CD4-positive, alpha-beta T cell treated with Interleukin-2 at 100 ng/mL for 4 hours (primary cell): ENCODE results near the gene CDC20B.
A peak's percentile ranks its signal among the peaks of the same experiment; 100 is the strongest.
"Not testable (repeated sequence)": the region's sequence is repeated elsewhere in the genome, so short reads cannot be mapped to it uniquely, and the experiment has no call there.

Experiments
- DNase-seq: peaks from one replicate; pipeline ENCODE4 v3.0.0-alpha.2; 2020; ENCODE audit warnings: low spot score

CDC20B gene

GRCh38 chr5:55160493-55161209 is 12.3 kb downstream of the CDC20B start:
- DNase-seq: no peak

GRCh38 chr5:55159763-55160492 is 13.0 kb downstream of the CDC20B start, which contains the start of gene GPX8:
Gene GPX8 (plus strand): TSS chr5:55160171. CDS start chr5:55160193, 22 bp downstream.
- DNase-seq: peak; percentile 62

GRCh38 chr5:55154873-55155272 is 18.1 kb downstream of the CDC20B start:
- no peak for DNase-seq

DNA sequence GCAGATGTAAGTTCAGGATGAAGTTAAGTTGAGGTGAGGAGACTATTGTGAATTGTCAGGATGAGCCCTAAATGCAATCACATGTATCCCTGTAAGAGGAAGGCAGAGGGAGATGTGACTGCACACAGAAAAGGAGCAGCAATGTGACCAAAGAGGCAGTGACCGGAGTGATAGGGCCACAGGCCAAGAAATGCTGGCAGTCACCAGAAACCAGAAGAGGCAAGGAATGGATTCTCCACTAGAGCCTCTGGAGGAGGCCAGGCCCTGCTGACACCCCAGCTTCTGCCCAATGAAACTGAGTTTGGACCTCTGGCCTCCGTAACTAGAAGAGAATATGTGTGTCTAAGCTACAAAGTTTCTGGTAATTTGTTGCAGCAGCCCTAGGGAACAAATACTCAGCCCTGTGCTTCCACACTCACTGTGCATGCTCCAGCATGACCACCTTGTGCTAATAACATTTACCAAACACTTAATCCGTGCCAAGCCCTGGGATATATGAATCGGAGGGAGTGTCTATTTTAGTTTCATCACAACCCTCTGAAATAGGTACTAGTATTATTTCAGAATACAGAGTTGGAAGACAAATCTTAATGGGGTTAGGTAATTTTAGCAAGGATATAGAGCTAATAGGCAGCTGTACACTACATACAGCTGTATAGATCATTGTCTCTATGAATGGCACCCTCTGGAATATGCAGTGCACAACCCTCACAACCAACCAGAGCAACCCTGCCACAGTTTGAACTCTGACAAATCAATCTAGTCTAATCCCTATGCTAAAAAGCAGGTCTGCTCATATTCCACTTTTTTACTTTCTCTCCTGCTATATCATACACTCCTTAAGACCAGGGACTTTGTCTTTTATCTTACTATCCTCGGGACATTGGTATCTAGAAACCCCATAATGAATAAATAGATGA is 20.8 kb downstream of the CDC20B start:
- no peak for DNase-seq

DNA sequence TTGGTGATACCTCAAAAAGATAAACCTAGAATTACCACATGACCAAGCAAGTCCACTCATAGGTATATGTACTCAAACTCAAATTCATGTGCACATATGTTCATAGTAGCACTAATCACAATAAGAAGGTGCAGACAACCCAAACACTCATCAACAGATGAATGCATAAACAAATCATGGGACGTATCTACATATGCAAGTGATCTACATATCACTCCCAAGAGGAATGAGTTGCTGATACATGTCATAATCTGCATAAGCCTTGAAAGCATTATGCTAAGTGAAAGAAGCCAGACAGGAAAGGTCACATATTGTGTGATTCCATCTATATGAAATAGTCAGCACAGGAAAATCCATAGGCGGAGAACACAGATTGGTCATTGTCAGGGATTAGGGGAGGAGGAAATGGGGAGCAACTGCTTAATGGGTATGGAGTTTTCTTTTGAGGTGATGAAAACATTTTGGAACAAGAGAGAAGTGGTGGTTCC is 23.6 kb downstream of the CDC20B start:
- no peak for DNase-seq

GRCh38 chr5:55146543-55147151 is 26.3 kb downstream of the CDC20B start:
- peak; percentile 90 for DNase-seq

DNA sequence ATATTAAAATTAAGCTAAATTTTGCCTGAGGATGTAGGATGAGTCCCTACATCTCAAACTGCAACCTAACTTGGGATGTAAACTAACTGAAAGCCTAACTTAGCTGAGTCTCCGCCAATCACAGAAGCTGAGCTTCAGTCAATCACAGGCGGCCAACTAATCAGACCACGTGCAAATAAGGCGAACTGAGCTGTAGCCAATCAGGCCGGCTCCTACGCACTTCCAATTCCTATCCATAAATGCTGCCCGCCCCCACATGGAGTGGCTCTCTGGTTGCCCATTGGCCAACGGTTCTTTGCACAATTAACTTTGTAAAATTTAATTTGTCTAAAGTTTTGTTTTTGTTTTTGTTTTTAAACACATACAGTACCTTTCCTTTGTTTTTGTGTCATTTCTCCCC is 26.9 kb downstream of the CDC20B start:
- DNase-seq: no peak

DNA sequence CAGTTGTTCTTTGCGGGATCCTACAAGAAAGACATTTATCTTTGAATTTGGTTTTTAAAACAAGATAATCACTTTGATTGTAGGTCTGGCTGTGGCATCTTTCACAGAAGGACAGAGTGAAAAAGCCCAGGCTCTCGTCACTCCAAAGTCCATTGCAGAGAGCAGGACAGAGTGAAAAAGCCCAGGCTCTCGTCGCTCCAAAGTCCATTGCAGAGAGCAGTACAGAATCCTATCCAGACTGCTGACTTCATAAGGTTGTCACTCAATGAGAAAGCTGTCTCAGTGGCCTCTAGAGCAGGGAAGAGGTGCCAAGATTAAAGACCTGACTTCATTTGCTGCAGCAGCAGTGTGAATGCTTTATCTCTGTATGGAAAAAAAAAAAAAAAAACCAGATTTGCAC is 29.4 kb downstream of the CDC20B start:
- no peak for DNase-seq

DNA sequence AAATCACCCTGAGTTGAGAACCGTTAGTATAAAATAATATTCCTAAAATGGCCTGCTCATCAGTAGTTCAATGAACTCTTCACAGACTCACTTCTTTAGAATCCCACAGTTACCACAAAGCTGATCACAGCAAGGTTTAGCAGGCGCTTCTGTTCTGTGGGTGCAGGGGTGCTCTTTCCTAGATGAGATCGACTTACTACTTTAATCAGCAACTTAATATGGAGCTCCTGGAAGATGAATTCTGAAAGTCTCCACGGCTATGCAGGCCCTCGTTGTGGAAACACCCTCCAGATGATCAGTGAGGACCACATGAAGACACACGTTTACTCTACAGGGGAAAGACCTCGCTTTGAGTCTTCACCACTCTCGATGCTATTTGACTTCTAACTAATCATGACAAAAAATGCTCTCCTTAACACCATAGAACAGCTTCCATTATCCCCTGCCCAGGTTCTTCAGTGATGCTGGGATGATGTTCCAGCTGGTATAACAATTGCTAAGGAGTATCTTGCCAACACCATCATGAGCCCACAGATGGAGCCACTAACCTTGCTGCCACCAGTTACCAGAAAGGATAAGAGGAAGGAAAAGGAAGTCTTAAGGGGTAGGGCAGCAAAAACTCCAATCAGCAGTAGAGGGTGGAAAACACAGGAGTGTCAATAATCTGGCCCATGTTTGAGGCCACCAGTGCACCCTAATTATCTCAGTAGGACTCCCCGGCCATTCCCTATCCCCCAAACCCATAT is 30.9 kb downstream of the CDC20B start:
- DNase-seq: peak; percentile 36

DNA sequence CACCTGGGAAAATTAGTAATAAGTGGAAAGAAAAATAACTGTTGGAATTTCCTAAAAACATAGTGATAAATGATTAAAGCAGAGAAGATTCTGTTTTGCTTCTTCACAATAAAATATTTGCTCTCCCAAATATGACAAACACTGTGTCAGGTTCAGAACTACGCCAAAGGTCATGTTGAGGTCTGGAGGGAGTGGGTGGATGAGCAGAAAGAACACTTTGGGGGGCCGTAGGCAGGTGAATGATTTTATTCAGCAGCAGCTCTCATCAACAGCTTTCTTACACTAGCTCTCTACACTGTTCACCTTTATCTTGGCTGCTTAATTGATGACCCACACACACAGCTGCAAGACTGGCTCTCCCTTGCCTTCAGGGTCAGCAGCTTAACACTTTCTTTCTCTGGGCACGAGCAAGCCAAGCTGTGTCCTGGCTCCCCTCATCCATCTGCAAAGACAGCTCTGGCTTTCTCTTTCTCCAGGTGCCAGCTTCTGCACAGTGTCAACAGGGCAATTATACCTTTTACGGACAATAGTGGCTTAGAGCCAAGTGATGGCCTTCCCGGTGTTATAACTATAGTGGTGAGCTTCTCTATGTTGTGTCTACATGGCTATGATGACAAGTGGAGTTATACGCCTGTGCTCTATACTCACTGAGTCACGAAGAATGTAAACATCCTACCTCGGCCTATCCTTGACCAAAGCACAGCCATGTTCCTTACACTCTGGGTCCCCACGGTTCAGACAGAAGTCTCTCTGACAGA is 31.9 kb downstream of the CDC20B start:
- DNase-seq: no peak

- no peak for DNase-seq
Measured at GRCh38 chr5:55136521-55136920, 36.5 kb downstream of the CDC20B start.

DNA sequence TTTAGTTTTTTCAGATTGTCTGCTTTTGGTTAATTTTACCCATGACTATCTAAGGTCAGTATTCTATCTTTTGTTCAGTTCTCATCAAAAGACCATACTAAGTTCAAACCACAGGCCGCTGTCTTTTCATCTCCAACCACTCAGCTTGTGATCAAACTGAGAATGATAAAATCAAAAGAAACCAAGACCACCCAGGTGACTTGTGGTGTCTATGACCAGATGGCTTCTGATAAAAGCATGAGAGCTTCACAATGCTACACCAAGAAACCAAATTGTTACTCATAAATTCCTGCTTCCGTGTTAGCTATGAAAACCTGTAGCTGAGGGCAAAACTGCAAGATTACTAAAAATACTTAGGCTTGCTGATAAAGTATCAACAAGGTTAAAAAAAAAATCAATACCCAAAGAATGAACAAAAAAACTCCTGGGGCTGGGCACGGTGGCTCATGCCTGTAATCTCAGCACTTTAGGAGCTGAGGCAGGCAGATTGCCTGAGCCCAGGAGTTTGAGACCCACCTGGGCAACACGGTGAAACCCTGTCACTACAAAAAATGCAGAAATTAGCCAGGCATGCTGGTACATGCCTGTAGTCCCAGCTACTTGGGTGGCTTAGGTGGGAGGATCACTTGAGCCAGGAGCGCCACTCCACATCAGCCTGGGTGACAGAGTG is 38.8 kb downstream of the CDC20B start:
- DNase-seq: peak; percentile 37

GRCh38 chr5:55123365-55123764 is 49.6 kb downstream of the CDC20B start:
- no peak for DNase-seq

- no peak for DNase-seq
Measured at GRCh38 chr5:55114061-55114460, 58.9 kb downstream of the CDC20B start.

- no peak for DNase-seq
Measured at GRCh38 chr5:55113327-55113726, 59.6 kb downstream of the CDC20B start.

DNA sequence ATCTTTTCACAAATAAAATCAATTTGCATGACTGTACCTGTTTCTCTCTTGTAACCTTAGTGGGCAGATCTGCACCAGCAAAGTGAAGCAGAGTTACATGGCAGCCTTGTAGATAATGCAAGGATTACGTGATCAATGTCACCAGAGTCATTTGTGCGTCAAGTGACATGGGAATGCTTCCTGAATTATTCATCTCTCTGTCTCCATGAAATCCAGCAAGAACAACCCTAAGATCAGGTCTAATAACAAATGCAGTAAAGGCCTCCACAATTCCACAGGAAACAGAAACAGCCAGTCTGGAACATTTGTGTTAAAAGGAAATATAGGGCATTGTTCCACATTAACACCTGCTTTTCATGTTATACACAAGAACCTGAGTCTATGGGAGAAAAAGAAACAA is 62.8 kb downstream of the CDC20B start:
- DNase-seq: no peak

DNA sequence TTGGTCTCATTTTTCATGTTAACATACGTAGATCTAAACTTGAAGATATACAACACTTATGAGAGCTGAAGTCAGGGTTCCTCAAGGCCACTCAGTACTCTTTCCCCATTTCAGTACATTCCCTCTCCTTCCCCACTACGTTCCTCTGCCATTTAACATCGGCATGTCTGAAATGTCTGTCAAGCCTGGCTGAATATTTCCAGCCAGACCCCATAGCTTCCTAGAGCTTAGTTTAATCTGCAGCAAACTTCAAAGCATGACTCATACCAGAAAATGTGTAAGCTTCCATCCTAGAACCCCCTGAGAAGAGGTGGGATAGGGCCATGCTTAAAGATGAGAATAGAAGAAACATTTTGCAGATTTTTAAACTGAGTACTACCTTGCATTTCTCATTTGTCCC is 64.3 kb downstream of the CDC20B start:
- no peak for DNase-seq

DNA sequence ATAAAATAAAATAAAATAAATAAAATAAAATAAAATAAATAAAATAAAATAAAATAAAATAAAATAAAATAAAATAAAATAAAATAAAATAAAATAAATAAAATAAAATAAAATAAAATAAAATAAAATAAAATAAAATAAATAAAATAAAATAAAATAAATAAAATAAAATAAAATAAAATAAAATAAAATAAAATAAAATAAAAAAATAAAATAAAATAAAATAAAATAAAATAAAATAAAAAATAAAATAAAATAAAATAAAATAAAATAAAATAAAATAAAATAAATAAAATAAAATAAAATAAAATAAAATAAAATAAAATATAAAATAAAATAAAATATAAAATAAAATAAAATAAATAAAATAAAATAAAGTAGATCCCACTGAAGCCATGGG is 67.0 kb downstream of the CDC20B start:
- not testable (repeated sequence) for DNase-seq

DNA sequence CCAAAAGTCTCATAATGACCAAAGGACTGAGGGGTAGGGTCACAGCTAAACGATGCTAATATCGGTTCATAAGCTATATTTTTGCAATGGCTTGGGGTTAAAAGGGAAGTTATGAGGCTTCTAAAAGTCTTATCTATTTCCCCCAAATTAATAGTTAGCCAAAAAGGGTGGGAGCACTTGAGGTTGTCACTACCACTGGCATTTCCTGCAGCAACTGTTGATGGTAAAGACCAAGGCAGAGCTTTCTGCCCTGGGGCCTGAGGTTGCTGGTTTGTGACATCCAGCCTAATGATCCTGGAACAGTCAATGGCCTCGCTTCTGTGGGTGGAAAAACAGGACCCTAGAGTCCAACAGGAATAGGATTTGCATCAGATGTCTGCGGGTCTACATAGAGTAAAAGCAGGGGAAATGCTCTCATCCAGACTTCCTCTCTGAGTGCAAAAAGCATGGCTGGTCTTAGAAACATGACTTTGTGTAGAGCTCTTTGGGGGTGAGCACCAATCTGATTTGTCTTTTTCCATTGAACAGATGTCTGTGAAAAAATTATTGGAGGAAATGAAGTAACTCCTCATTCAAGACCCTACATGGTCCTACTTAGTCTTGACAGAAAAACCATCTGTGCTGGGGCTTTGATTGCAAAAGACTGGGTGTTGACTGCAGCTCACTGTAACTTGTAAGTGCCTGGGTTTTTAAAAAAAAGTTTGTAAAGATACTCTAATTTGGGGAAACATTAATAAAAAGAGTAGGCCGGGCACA is 67.9 kb downstream of the CDC20B start:
- no peak for DNase-seq
